Pons (tissue), 1 donor: Measurements from ENCODE around the gene CLEC16A.
"Not testable (repeated sequence)": the region's sequence is repeated elsewhere in the genome, so short reads cannot be mapped to it uniquely, and the experiment has no call there.

ENCODE experiments used
- DNase-seq: peaks from one replicate; pipeline ENCODE4 v3.0.0-alpha.2; 2016; ENCODE audit warnings: low spot score

The CLEC16A gene

DNA sequence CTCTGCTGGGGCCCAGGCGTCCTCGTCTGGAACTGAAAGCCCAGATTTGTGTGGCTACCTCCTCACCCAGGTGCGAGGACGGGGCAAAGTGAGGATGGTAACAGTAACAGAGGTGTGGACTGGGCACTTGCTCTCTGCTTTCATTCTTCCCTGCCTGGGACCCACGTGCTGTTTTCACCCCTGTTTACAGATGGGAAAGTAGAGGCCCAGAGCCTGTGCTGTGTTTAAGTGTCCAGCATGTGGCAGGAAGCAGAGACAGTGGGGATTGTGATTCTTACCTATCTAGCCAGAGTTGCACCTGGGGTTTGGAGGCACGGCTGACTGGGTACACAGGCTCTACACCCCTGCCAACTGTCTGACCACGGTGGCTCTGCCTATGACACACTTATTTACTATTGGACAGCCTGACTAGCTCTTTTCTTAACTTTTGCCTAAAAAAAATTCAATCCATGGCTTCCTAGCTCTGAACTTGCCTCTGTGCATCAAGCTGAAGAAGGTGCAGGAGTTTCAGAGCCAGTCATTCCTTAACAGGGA, 155.4 kb downstream of the CLEC16A start:
- DNase-seq, result no peak

DNA sequence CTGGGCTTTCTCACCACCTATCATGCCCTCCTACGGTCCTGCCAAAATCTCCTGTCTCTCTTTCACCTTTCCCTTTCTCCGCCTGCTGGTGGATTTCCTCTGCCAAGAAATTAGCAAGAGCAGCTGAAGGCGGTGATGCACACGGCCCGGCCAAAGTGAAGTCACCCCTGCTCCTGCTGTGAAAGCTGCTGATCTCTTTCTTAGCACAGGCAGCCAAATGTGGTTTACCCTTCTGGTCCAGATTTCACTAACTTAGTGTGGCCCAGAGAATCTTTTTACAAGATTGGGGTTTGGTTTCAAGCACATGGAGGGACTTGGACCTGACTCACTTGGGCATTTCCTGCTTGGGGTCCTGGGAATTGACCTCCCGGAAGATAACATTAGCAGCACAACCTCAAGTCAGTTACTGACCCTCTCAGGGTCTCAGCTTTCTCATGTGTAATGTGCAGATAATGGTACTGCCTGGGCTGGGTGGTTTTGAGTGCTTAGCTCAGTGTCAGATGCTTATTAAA, 155.9 kb downstream of the CLEC16A start:
- DNase-seq, result peak; percentile 50

DNA sequence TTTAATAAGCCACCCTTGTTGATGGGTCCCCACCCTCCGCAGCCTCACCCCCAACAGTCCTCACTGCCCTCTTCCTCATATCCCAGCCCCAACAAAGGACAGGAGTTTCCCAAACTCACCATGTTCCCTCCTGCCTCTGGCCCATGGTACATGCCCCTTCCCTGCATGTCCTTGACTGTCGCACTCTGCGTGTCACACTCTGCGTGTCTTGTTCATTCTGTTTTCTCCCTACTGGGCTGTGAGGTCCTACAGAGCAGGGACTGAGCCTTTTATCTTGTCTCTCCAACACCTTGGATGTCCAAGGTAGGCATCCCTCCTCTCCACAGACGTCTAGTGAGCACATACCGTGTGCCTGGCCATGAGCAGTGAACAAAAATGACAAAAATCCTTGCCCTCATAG, 156.9 kb downstream of the CLEC16A start:
- DNase-seq, result no peak

DNA sequence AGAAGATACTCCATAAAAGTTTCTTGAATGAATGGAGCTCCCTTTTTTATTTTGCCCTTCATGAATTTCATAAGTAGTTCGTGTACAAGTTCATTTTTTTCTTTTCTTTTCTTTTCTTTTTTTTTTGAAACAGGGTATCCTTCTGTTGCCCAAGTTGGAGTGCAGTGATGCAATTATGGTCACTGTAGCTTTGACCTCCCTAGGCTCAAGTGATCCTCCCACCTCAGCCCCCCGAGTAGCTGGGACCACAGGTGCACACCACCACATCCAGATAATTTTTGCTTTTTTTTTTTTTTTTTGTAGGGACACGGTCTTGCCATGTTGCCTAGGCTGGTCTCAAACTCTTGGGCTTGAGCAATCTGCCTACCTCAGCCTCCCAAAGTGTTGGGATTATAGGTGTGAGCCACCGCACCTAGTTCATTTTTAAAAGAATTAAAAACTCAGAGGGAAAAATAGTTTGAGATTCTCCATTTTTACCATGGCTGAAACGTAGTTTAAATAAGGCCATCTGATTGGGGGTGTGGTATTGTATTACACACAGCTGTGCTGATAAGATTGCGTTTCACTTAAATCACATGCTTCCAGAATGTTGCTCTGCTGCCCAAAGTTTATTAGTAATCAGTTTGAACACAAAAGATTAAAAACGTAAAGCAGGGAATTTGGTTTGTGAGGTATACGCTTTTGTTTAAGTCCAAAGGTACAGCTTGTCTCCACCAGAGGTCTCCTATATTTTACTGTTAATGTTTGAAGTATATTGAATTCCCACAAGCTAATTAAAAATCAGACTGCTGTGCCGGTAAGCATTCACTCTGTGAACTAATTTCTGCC, 157.5 kb downstream of the CLEC16A start:
- no peak for DNase-seq

DNA sequence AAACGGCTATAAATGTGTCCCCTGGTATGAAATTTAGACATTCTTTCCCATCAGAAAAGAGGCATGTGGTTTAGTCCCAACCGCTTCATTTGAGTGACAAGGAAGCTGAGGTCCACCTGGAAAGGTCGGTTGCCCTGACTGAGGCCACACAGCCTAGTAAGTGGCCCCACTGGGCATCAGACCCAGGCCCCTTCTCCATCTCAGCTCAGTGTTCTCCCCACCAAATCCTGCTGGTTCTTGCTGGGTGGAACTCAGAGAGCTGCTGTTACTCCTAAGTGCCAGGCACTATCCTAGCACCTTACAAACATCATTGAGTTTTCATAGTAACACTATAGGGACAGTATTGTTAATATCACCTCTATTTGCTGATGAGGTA, 158.1 kb downstream of the CLEC16A start:
- DNase-seq, result no peak

DNA sequence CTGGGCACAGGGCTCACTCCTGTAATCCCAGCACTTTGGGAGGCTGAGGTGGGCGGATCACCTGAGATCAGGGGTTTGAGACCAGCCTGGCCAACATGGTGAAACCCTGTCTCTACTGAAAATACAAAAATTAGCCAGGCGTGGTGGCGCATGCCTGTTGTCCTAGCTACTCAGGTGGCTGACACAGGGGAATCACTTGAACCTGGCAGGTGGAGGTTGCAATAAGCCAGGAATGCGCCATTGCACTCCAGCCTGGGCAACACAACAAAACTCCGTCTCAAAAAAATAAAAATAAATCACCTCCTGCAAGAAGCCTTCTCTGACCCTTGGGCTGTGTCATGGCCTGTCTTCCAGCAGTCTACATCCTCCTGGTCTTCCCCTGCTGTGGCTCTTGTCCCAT, 158.9 kb downstream of the CLEC16A start:
- not testable (repeated sequence) for DNase-seq

DNA sequence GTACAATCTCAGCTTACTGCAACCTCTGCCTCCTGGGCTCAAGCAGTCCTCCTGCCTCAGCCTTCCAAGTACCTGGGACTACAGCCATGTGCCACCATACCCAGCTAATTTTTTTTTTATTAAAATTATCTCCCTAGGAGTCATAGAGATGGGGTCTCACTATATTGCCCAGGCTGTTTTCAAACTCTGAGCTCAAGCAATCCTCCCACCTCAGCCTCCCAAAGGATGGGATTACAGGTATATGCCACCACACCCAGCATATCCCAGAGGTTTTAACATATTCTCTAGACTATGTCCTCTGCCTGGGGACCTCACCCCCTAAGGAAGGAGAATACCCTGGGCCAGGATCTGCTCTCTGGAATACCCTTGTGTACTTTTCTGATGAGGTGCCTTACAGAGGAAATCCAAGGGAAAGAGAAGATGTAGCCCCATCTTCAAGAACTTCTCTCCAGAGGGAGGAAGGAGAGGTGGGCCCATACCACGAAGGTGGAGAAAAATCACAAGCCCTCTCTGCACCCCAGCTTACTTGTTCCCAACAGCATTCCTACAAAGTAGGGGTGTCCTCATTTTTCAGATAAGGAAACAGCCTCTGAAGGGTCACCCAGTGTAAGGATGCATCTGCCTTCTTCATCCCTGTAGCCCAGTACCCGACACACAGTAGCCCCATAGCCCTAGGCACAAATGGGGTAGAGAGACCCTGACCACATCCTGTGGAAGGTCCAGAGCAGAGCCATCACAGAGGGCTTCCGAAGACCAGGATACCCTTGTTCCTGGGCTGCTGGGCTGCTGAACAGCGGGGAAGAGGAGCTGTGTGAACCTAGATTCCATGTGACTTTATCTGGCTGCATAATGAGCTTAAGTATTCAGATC, 160.0 kb downstream of the CLEC16A start:
- DNase-seq, result no peak

DNA sequence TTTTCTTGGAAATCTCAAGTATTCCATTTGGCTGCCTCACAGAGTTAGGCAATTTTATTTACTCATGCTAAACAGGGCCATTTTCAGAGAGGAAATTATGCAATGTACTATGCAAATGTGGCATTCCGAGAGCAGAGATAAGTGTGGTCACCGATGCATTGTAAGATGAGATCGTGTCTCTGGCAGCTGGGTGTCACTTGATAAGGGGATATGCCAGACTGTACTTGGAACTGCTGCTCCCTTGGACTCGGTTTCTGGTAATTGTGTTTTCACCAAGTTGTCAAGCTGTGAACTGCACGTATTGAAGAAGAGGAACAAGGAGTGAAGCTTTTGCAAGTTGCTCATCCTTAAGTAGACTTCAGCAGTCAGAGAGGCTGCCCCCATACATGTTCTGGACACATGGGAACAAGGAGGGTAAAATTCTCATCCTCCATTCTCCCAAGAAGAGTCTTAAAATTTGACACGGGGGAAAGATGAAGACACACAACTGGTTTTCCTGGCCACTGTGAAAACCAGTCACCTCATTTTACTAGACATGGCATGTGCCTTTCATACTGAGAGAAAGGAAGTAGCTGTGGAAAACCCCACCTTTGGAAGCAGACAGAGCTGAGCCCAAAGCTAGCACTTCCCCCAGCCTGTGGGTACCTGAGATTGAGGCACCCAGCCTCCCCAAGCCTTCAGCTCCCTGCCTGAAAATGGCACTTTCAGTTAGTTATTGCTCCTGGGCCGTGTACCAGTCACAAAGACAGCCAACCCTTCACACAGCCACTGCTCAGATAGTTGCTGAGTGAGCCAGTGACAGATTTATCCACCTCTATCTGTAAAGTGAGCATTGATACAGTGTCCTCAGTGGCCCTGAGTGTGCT, 160.9 kb downstream of the CLEC16A start:
- no peak for DNase-seq

DNA sequence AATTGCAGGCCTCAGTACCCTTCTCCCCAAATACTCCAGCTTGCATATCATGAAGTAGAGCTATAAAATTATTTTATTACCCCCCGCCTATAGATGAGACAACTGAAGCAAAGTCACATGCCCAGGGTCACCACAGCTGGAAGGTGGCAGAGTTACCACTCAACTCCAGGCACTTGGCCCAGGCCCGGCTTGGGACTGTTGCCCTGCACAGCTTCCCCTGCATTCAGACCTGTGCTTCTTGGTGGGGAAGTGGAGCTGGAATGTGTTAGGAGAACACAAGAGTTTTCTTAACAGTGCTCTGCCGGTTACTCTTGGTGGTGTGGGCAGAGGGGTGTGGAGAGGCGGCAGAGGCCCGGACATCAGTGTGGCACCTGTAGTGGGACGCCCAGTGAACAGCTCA, 162.4 kb downstream of the CLEC16A start:
- DNase-seq, result no peak

DNA sequence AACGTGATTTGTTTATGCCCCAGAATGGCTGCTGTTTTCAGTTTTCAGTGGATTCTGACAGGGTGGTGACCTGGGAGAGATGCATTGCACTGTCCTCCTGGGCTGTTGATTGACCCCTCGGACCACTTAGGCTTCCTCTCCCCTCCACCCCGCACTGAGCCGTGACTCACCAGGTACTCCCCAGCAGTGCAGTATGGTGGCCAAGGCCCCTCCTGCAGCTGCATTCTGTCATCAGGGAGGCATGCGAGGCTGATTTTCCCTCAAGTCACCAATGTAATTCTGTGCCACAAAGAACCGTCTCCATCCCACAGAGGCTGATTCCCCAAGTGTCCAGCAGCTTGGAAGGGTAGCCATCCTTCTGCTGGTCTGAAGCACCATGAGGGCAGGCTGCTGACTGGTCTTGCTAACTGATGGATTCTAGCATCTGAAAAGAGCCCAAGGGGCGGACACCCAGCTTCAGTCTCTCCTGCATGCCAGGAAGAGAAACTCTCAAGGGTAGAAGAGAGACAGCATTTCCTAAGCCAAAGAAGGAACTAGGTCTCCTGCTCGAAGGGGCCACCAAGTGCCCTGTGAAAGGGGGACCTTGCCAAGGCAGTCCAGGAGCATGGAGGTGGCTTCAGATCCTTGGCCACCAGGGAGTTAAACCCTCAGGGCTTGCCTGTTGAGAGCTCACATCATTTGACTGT, 163.6 kb downstream of the CLEC16A start:
- DNase-seq, result no peak

DNA sequence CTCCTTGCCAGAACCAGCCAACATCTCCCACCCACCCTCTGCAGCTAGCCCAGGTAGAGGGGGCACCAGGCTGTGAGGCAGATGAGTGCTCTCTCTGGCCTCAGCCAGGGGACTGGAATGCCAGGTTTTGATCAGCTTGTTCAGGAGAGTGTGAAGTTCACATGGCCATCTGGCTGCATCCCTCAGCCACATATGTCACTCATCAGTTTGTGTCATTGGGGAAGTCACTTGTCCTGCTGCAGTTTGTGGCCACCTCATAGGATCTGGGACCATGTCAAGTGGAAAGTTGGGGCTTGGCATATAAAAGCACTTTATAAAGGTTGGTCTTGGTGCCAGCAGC, 164.1 kb downstream of the CLEC16A start:
- DNase-seq, result no peak

DNA sequence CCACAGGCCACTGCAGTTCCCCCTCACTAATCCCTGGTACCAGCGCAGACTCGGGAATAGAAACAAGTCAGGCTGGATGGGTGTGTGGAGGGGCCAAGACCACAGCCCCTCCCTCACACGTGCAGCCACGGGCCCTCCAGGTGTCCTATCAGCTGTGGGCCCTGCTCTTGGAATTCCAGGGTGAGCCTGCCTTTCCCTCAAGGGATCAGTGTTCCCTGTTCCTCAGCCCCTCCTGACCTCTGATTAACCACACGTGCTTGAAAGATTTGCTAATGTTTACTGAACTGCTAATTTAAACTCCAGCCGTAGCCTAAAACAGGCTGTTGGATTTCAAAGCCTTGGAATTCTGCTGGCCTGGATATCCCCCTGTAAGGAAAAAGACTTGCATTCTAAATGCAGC, 165.2 kb downstream of the CLEC16A start:
- no peak for DNase-seq

DNA sequence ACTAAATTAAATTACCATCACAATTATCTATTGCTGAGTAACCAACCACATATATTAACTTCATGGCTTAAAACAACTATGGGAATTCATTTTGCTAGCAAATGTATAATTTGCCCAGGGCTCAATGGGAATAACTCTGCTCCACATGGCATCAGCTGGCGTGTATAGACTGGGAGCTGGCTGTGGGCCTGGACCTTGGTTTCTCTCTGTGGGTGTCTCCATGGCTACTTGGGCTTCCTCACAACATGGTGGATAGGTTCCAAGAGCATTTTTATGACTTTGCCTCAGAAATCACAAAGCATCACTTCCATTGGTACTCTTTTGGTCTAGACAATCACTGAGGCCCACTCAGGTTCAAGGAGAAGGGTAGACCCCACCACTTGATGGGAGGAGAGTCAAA, 166.8 kb downstream of the CLEC16A start:
- no peak for DNase-seq

DNA sequence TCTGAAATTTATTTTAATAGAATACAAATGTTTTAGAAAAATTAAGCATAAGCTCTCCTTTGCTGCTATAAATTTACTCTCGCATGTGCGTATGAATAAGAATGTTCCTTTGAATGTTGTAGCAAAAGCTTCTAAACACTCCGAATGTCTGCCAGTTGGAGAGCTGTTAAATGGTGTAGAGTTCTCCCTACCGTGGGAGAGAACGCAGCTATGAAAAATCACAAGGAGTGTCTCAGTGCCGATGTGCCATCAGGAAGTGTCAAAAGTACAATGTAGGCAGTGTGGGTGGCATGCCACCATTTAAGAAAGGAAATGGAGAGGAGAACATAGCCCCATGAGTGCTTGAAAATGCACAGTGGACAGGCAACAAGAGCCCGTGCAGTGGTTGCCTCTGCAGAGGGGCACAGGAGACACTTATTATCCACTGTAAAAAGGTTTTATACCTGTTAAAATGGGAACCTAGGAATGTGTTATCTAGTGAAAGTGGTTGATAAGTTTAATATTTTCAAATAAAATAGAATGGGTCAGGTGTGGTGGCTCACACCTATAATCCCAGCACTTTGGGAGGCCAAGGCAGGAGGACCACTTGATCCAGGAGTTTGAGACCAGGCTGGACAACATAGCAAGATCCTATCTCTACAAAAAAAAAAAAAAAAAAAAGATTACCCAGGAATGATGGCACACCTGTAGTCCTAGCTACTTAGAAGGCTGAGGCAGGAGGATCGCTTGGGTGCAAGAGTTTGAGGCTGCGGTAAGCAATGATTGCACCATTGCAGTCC, 167.7 kb downstream of the CLEC16A start:
- DNase-seq, result no peak

DNA sequence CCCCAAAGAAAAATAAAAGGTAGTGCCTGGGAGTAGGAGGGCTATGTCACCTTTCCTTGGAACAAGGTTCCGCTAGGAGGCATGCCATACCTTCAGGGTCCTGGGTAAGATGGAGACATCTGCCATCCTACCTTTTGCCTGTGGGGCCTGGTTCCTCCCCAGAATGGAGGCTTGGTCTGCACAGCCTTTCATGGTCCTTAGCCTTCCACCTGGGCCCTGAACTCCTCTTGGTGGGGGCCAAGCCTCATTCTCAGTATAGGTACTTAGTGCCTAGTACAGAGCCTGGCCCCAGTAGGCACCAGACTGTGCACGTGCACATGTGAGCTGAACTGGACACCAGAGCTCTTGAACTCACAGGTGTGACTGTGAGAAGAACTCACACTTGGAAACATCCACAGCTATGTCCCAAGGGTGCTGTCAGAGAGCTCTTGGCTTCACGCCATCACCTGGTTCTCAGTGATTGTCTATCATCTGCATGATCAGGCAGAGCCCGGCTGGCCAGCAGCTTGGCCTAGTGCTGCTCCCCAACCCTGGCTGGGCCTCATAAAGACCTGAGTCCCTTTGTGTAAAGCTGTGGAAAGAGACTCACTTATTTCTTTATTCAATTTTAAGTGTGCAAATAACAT, 168.5 kb downstream of the CLEC16A start:
- no peak for DNase-seq

DNA sequence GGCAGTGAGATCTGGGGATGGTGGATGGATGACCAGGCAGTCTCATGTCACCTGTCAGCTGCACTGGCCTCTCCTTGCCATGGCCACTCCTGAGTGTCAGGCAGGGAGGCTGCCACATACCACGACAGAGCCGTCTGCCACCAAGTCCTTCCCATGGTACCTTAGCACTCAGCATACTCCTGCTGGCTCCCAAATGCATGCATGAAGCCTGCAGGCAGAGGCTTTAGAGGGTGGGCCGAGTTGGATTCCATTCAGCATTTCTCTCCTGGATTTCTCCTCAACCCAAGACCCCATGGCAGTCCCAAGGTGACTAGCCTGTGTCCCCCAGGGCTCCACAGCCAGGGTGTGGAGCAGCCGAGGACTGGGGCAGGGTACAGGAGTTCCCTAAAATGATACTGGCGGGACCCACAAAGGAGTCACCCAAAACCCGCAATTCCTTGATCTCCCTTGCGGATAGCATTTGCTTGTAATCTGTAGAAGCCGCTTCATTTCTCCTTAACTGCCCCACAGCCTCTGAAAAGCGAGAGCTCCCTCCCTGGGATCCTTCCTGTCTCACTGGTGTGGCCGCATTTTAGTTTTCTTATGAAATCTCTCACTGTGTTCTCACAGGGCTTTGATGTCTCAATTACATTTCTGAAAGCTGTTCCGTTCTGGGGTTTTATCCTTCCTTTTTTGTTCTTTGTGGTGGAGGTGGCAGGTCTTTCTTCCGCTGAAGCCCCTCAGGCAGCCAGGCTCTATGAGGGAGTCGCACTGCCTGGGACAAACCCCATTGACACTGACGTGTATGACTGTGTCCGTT, 170.2 kb downstream of the CLEC16A start:
- DNase-seq, result no peak

DNA sequence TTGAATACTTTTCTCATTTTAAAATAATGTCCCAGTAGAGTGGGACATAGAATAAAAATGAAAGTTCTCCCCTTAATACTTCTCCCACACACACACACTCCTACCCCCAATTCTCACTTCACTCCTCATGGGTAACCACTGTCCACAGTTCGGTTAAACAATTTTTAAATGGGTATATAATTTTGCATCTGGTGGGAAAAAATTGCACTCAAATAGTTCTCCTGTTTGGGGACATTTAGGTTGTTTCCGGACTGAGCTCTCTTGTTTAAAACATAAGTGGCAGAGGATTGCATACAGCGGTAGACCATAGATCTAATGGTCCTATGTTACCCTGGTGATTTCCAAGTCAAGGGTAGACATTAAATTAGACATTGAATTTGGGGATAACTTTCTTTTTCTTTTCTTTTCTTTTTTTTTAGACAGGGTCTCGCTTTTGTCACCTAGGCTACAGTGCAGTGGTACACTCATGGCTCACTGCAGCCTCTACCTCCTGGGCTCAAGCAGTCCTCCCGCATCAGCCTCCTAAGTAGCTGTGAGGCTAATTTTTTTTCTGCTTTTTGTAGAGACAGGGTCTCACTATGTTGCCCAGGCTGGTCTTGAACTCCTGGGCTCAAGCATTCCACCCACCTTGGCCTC, 173.3 kb downstream of the CLEC16A start:
- no peak for DNase-seq

DNA sequence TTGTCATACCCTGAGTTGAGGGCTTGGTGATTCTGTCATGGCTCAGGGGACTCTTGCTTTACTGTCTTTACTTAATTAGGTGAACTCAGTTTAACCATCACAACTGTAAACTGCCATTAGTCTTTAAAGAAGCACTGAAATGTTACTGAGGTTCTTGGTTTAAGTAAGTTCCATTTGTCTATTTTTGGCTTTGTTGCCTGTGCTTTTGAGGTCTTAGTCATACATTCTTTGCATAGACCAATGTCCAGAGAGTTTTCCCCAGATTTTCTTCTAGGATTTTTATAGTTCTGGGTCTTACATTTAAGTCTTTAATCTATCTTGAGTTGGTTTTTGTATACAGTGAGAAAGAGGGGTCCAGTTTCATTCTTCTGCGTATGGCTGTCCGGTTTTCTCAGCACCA, 174.1 kb downstream of the CLEC16A start:
- no peak for DNase-seq
